Measurements from ENCODE around the gene MYH9. TPM values are rescaled to one million over a fixed set of nuclear protein-coding genes. Genes with fewer than 3 reads are reported as not detected.

MYH9 gene
- total RNA-seq, 1 donor: 340 TPM

DNA sequence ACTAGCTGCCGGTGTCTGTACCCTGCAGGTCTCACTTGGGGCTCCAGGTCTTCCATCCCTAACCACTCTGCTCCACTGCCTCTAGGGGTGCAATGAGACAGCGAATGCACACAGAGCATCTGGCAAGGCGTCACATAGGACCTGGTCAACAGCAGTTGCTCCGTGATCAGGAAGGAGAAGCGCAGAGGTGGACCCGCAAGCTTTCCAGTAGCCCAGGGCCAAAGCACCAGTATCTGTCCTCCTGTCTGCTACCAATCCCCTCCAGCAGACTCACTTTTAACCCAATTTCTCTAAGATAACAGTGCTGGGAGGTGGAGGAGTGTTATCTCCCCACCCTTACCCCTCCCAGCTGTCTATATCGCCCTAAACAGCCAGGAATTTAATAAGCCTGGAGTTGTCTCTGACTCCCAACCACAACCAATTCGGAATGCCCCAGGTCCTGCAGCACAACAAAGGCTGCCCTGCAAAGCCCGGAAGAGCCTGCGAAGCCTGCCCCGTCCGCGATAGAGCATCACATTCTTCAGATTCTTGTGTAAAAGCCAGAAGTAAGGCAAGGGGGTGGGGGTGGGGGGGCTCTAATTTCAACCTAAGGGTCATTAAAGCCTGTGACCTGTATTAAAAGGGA, 19.3 kb downstream of the MYH9 start:
- Histone ChIP-seq H3K9me3 (ENCODE audit: low read depth, low read length) (no peaks in the 10 kb centered on the region), H3K4me3 (ENCODE audit: low read length) (no peak overlapping the region), H3K27me3 (ENCODE audit: insufficient read depth, low read length) (no peaks in the 10 kb centered on the region), H3K4me1 (ENCODE audit: insufficient read depth, low read length) (peaks cover 100% of the 10 kb centered on the region)

DNA sequence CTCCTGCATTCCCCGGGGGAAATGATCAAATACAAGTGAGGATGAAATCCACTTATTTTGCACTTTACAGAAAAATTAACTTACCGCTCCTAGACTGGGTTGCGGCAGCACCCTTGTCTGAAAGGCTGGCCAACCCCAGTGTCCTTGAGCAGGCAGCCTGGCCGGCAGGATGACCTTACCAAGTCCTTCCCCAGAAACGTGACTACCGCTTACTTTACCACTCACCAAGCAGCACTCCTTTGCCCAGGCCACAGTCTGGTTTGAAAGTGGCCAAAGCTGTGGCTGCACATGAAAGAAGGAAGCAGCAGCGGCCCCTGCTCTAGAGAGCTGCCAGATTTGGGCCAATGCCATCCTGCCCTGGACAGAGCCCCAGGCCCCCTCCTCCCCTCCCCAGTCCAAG, 20.3 kb downstream of the MYH9 start:
- Histone ChIP-seq H3K9me3 (ENCODE audit: low read depth, low read length) (no peaks in the 10 kb centered on the region), H3K27me3 (ENCODE audit: insufficient read depth, low read length) (no peaks in the 10 kb centered on the region), H3K4me3 (ENCODE audit: low read length) (no peak overlapping the region), H3K4me1 (ENCODE audit: insufficient read depth, low read length) (peaks cover 100% of the 10 kb centered on the region)

DNA sequence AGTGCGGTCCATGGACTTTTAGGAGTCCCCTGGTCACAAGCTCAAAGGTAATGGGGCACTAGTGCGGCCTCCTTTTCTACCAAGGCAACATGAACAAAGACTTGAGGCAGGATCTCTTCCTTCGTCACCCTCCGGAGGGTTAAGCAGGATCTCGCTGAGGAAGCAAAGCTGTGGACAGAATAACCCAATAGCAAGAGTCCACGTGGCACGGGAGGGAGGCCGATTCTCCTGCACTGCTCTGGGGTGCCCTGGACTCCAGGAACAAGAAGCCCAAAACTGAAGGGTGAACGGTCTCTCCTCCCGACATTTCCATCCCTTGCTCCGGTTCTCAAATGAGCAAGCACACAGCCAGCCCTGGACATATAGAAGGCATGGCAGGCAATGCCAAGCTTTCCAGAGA, 20.7 kb downstream of the MYH9 start:
- no peaks in the 10 kb centered on the region for H3K27me3 ChIP-seq (ENCODE audit: insufficient read depth, low read length)
- H3K4me1 ChIP-seq (ENCODE audit: insufficient read depth, low read length): peaks cover 100% of the 10 kb centered on the region
- H3K9me3 ChIP-seq (ENCODE audit: low read depth, low read length): no peaks in the 10 kb centered on the region
- no peak overlapping the region for H3K4me3 ChIP-seq (ENCODE audit: low read length)

DNA sequence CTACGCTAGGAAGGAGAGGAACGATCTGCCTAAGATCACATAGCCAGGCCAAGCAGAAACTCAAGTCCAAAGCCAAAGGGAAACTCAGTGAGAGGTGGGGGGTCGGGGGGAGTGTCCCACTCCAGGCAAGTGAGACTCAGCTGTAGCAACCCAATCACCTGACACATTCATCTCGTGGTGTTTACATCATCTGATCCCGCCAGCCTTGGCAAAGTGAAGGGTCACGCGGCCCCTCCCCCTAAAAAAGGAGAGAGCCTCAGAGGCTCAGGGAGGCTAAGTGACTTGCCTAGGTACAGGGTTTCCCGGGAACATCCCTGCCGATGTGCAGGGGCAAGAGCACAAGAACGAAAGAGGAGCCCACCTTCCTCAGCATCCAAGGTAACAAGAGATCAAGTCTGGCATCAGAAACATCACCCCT, 21.5 kb downstream of the MYH9 start:
- H3K4me1 ChIP-seq (ENCODE audit: insufficient read depth, low read length): peaks cover 100% of the 10 kb centered on the region
- no peak overlapping the region for H3K4me3 ChIP-seq (ENCODE audit: low read length)
- no peaks in the 10 kb centered on the region for H3K27me3 ChIP-seq (ENCODE audit: insufficient read depth, low read length)
- no peaks in the 10 kb centered on the region for H3K9me3 ChIP-seq (ENCODE audit: low read depth, low read length)

DNA sequence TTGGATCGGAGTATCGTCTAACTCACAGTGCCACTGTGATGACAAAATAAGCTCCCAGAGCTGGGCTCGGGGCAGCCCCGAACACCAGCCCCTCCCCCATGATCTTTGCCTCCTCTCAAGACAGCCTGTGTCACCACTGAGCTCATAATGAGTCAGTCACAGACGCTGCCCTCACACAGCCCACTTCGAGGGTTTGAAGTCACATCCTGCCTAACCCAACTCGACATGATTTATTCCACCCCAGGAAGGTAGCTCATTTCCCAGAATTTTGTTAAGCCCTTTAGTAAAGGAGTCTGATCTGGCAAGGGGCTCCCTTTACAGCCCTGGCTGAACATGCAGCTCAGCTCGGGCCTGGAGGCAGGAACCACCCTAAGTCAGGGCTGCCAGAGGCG, 22.8 kb downstream of the MYH9 start:
- no peaks in the 10 kb centered on the region for H3K9me3 ChIP-seq (ENCODE audit: low read depth, low read length)
- H3K27me3 ChIP-seq (ENCODE audit: insufficient read depth, low read length): no peaks in the 10 kb centered on the region
- no peak overlapping the region for H3K4me3 ChIP-seq (ENCODE audit: low read length)
- H3K4me1 ChIP-seq (ENCODE audit: insufficient read depth, low read length): peaks cover 100% of the 10 kb centered on the region

GRCh38 chr22:36364255-36365019, 23.3 kb downstream of the MYH9 start:
- Histone ChIP-seq H3K27me3 (ENCODE audit: insufficient read depth, low read length) (no peaks in the 10 kb centered on the region), H3K9me3 (ENCODE audit: low read depth, low read length) (no peaks in the 10 kb centered on the region), H3K4me1 (ENCODE audit: insufficient read depth, low read length) (peaks cover 100% of the 10 kb centered on the region), H3K4me3 (ENCODE audit: low read length) (no peak overlapping the region)

GRCh38 chr22:36363349-36363981, 24.3 kb downstream of the MYH9 start:
- H3K9me3 ChIP-seq (ENCODE audit: low read depth, low read length): no peaks in the 10 kb centered on the region
- H3K27me3 ChIP-seq (ENCODE audit: insufficient read depth, low read length): no peaks in the 10 kb centered on the region
- H3K4me3 ChIP-seq (ENCODE audit: low read length): no peak overlapping the region
- peaks cover 100% of the 10 kb centered on the region for H3K4me1 ChIP-seq (ENCODE audit: insufficient read depth, low read length)

- Histone ChIP-seq H3K9me3 (ENCODE audit: low read depth, low read length) (no peaks in the 10 kb centered on the region), H3K4me3 (ENCODE audit: low read length) (no peak overlapping the region), H3K4me1 (ENCODE audit: insufficient read depth, low read length) (peaks cover 100% of the 10 kb centered on the region), H3K27me3 (ENCODE audit: insufficient read depth, low read length) (no peaks in the 10 kb centered on the region)
Measured at GRCh38 chr22:36362932-36363331, 24.8 kb downstream of the MYH9 start.

- Histone ChIP-seq H3K27me3 (ENCODE audit: insufficient read depth, low read length) (no peaks in the 10 kb centered on the region), H3K4me3 (ENCODE audit: low read length) (no peak overlapping the region), H3K9me3 (ENCODE audit: low read depth, low read length) (no peaks in the 10 kb centered on the region), H3K4me1 (ENCODE audit: insufficient read depth, low read length) (peaks cover 100% of the 10 kb centered on the region)
Measured at GRCh38 chr22:36362075-36362474, 25.7 kb downstream of the MYH9 start.

DNA sequence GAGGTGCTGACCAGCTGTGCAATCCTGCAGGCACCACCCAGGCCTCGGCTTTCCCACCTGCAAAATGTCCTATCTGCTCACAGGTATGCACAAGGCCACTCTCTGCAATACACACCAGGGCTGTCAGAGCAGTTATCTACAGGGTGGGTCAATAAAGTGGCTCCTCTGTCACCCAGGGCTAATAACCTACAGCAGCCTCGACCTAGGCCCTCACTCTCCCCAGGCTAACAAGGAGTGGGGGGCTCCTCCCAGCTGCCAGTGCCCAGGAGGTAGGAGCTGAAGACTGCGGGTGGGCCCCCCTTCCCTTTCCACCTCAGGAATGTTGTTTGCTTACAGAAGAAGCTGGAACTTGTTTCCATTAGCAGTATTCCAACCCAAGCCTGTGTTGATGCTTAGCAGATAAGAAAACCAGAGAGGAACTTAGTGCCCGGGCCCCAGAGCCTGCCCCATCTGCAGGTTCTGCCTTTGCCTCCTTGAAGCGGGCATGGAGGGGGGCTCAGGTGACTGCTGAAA, 26.8 kb downstream of the MYH9 start:
- no peaks in the 10 kb centered on the region for H3K9me3 ChIP-seq (ENCODE audit: low read depth, low read length)
- peaks cover 100% of the 10 kb centered on the region for H3K4me1 ChIP-seq (ENCODE audit: insufficient read depth, low read length)
- H3K27me3 ChIP-seq (ENCODE audit: insufficient read depth, low read length): no peaks in the 10 kb centered on the region
- no peak overlapping the region for H3K4me3 ChIP-seq (ENCODE audit: low read length)

GRCh38 chr22:36360011-36360410, 27.8 kb downstream of the MYH9 start:
- no peaks in the 10 kb centered on the region for H3K27me3 ChIP-seq (ENCODE audit: insufficient read depth, low read length)
- H3K4me1 ChIP-seq (ENCODE audit: insufficient read depth, low read length): peaks cover 100% of the 10 kb centered on the region
- no peaks in the 10 kb centered on the region for H3K9me3 ChIP-seq (ENCODE audit: low read depth, low read length)
- H3K4me3 ChIP-seq (ENCODE audit: low read length): no peak overlapping the region

- H3K4me3 ChIP-seq (ENCODE audit: low read length): no peak overlapping the region
- no peaks in the 10 kb centered on the region for H3K27me3 ChIP-seq (ENCODE audit: insufficient read depth, low read length)
Measured at GRCh38 chr22:36359470-36359996, 28.2 kb downstream of the MYH9 start.

GRCh38 chr22:36358533-36359469, 29.0 kb downstream of the MYH9 start:
- Histone ChIP-seq H3K27me3 (ENCODE audit: insufficient read depth, low read length) (no peaks in the 10 kb centered on the region), H3K9me3 (ENCODE audit: low read depth, low read length) (no peaks in the 10 kb centered on the region), H3K4me3 (ENCODE audit: low read length) (no peak overlapping the region), H3K4me1 (ENCODE audit: insufficient read depth, low read length) (peaks cover 100% of the 10 kb centered on the region)

More at GRCh38 chr22:36359470-36359996, 28.2 kb downstream of the MYH9 start:
- no peaks in the 10 kb centered on the region for H3K9me3 ChIP-seq (ENCODE audit: low read depth, low read length)
- peaks cover 100% of the 10 kb centered on the region for H3K4me1 ChIP-seq (ENCODE audit: insufficient read depth, low read length)

All from mononuclear cell (primary cell).